GM19455 (cell line): ENCODE results near the gene C16orf96.

ENCODE experiments used
- ATAC-seq: cut with Tn5 transposase; IDR thresholded peaks from one replicate; pipeline ENCODE4 v1.9.1; 2021; ENCODE audit not compliant: unreplicated experiment

C16orf96 gene

DNA sequence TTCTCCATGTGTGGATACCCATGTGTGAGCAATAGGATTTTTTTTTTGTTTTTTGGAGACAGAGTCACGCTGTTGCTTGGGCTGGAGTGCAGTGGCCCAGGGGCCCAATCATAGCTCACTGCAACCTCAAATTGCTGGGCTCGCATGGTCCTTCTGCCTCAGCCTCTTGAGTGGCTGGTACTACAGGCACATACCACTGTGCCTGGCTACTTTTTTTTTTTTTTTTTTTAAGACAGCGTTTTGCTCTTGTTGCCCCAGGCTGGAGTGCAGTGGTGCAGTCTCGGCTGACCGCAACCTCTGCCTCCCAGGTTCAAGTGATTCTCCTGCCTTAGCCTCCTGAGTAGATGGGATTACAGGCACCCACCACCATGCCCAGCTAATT lies 85.2 kb downstream of the C16orf96 start:
- no peak for ATAC-seq

DNA sequence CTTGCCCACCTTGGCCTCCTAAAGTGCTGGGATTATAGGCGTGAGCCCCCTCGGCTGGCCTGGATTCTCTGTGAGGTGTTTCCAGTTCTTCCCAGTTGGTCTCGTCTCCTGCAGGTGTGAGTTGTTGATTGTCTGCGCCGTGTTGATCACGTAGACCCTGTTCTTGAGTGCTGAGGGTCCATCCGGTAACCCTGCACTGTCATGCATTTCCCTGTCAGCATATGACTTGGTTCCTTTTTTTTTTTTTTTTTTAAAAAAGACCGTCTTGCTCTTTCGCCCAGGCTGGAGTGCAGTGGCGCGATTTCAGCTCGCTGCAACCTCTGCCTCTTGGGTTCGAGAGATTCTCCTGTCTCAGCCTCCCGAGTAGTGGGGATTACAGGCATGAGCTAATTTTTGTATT lies 85.8 kb downstream of the C16orf96 start:
- no peak for ATAC-seq

DNA sequence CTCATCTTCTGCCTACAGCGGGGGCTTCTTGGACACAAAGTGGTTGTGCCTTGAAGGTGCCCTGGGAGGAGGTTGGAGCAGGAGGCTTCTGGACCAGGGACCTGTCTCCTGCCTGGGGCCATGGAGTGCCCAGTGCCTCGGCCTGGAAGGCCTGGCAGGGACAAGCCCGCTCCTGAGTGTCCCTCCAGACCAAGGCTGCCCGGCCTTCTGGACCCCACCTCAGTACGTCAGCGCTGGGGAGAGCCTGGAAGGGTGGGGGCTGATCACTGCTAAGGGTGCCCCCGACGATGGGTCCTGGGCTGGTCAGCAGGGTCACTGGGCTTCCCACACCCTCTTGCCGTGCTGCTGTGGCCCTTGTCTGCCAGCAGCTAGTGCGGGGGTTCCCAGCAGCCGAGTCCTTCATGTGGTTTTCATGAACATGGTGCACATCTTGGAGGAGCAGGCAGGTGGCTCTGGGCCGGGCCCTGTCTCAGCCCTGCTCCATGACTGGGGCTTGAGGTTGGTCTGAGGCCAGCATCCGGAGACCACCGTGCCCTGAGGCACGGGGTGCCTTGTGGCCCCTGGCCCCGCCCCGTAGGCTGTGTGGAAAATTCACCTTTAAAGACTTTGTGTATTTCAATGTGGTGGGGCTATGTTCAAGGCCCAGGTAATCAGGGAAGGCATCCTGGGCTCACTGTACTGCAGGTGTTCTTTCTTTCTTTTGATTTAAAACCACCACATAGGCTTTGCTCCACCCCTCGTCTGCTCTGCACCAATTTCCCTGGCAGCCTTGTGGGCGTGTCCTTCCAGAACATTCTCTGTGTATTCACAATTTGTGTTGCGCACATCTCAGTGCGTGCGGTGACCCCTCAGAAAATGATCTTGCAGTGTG lies 90.9 kb downstream of the C16orf96 start:
- no peak for ATAC-seq

DNA sequence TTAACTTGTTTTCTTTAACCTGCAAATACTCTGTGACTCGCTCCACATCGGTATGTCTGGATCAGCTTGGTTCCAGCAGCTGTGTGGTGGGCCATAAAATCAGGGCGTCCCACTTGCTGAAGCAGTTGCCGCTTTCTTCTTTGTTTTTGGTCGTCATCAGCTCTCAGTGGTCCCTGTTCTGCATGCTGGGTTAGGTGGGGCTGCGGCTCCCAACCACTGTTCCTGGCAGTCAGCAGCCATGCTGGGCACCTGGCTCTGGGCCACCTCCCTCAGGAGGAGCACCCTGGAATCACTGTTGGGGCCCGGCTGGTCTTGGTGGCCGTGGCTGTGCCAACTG lies 91.5 kb downstream of the C16orf96 start:
- no peak for ATAC-seq

DNA sequence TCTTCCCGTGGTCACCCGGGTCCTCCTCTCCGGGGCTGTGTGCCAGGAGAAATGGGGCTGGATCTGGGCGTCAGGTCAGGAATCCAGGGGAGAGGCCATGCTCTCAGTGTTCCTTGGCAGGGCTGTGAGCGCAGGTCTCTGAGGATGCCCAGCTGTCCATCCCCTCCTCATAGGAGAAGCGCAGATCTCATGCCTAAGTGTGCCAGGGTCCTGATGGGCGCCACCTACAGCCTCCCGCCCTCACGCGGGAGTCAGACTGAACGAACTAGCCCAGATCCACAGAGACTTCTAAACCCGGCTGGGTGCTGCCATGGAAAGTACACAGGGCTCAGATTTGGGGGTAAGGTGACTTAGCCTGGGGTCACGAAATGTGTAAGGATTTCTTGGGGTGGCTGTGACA lies 92.8 kb downstream of the C16orf96 start:
- ATAC-seq: no peak

DNA sequence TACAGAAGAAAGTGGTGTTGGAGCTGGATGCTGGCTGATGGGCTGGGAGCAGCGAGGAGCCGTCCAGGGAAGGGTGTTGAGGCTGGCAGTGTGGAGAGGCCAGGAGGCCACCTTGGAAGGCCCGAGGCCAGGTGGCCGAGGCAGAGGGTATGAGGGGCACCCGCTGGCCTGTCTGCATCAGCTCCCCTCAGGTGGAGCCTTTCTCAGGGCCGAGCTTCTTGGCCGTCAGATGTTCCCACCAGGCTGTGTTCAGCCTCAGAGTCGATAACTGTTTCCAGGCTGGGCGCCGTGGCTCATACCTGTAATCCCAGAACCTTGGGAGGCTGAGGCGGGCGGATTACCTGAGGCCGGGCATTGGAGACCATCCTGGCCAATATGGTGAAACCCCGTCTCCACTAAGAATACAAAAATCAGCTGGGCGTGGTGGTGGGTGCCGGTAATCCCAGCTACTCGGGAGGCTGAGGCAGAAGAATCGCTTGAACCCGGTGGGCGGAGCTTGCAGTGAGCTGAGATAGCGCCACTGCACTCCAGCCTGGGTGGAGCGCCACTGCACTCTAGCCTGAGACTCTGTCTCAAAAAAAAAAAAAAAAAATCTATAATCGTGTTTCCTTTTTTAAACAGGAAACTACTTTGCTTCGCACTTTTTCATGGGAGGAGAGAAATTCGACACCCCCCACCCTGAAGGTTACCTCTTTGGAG lies 93.8 kb downstream of the C16orf96 start:
- ATAC-seq: no peak
